Colonic mucosa (tissue), 4 donors: ENCODE data around the gene ORMDL1. TPM values are rescaled to one million over a fixed set of nuclear protein-coding genes. Genes with fewer than 3 reads are reported as not detected.

Source experiments
- DNase-seq: peaks from one replicate; pipeline ENCODE4 v3.0.0-alpha.2; 2020
- H3K27ac ChIP-seq: fragments of 200-600 bp; one replicate; pipeline ENCODE4 v1.8.0; 2021
- H3K27me3 ChIP-seq: fragments of 200-600 bp; one replicate; pipeline ENCODE4 v1.8.0; 2021
- H3K36me3 ChIP-seq: fragments of 200-600 bp; one replicate; pipeline ENCODE4 v1.8.0; 2021
- H3K4me1 ChIP-seq: fragments of 200-600 bp; one replicate; pipeline ENCODE4 v1.8.0; 2021; ENCODE audit warnings: mild to moderate bottlenecking
- H3K4me3 ChIP-seq: fragments of 200-600 bp; one replicate; pipeline ENCODE4 v1.8.0; 2021
- H3K9ac ChIP-seq, 2 donors: one replicate each; pipeline ENCODE4 v1.7.0; 2013; ENCODE audit warnings: control low read depth in 2 of 2, low read depth in 2 of 2, low read length in 2 of 2
- H3K9me3 ChIP-seq: fragments of 200-600 bp; one replicate; pipeline ENCODE4 v1.8.0; 2021
- CTCF ChIP-seq: fragments of 200-600 bp; IDR thresholded peaks from one replicate; pipeline ENCODE4 v1.8.0; 2022; ENCODE audit warnings: antibody characterized with exemption, mild to moderate bottlenecking
- intact Hi-C: fragments of 100-400 bp; cut with DNase I; formaldehyde crosslinking; loops from one replicate; pipeline ENCODE4 v1.14.1; 2022
- total RNA-seq, 2 donors: library from RNA; stranded (reverse); fragmentation: NEBNext Ultra II Directional in 1 of 2; extraction: Animal tissue kit (Norgen Biotek cat#: 25700) in 1 of 2; gene quantifications; one replicate each; pipeline ENCODE4 v1.2.1, GENCODE V29; 2021
- donor health status: healthy.
- donor health status: DM: no; HTN: no; CAD: no.
- donor health status: DM: no; HTN: no; CAD: no.

ORMDL1 gene
- total RNA-seq, 2 donors from 2014 or later, result 28.2 to 32.4 TPM

- no peak for TF ChIP-seq CTCF
- Histone ChIP-seq H3K4me1 (no peaks in the 10 kb centered on the region), H3K4me3 (no peak overlapping the region), H3K9me3 (no peaks in the 10 kb centered on the region), H3K9ac (no peak overlapping the region), H3K27me3 (no peaks in the 10 kb centered on the region), H3K36me3 (no peaks in the 10 kb centered on the region), H3K27ac (no peak overlapping the region)
- no peak for DNase-seq
- intact Hi-C loops, result no loop called here
Observed at GRCh38 chr2:189799531-189799930, 15.4 kb upstream of the ORMDL1 start.

- Histone ChIP-seq H3K27ac (no peak overlapping the region), H3K36me3 (no peaks in the 10 kb centered on the region), H3K9me3 (no peaks in the 10 kb centered on the region), H3K27me3 (no peaks in the 10 kb centered on the region), H3K9ac (no peak overlapping the region), H3K4me3 (no peak overlapping the region), H3K4me1 (no peaks in the 10 kb centered on the region)
- no peak for TF ChIP-seq CTCF
- no peak for DNase-seq
- intact Hi-C loops, result no loop called here
Observed at GRCh38 chr2:189799030-189799331, 14.8 kb upstream of the ORMDL1 start.

- no peak for TF ChIP-seq CTCF
- no peaks in the 10 kb centered on the region for H3K4me1 ChIP-seq
- no peak overlapping the region for H3K27ac ChIP-seq
- no peaks in the 10 kb centered on the region for H3K27me3 ChIP-seq
- intact Hi-C loops, result no loop called here
- no peak overlapping the region for H3K9ac ChIP-seq
- no peak overlapping the region for H3K4me3 ChIP-seq
- H3K9me3 ChIP-seq, result no peaks in the 10 kb centered on the region
- H3K36me3 ChIP-seq, result no peaks in the 10 kb centered on the region
- DNase-seq, result no peak
Observed at GRCh38 chr2:189798312-189799029, 14.3 kb upstream of the ORMDL1 start.

GRCh38 chr2:189797902-189798301, 13.8 kb upstream of the ORMDL1 start:
- no peak for DNase-seq
- H3K9ac ChIP-seq, result no peak overlapping the region
- no peak overlapping the region for H3K4me3 ChIP-seq
- no peaks in the 10 kb centered on the region for H3K4me1 ChIP-seq
- no peak for TF ChIP-seq CTCF
- H3K36me3 ChIP-seq, result no peaks in the 10 kb centered on the region
- no peaks in the 10 kb centered on the region for H3K9me3 ChIP-seq
- no peak overlapping the region for H3K27ac ChIP-seq
- H3K27me3 ChIP-seq, result no peaks in the 10 kb centered on the region
- intact Hi-C loops, result no loop called here

GRCh38 chr2:189794310-189794709, 10.2 kb upstream of the ORMDL1 start:
- H3K4me3 ChIP-seq, result no peak overlapping the region
- no peak for DNase-seq
- intact Hi-C loops, result no loop called here
- no peaks in the 10 kb centered on the region for H3K36me3 ChIP-seq
- no peak for TF ChIP-seq CTCF
- no peaks in the 10 kb centered on the region for H3K9me3 ChIP-seq
- no peak overlapping the region for H3K27ac ChIP-seq
- H3K4me1 ChIP-seq, result no peaks in the 10 kb centered on the region
- no peak overlapping the region for H3K9ac ChIP-seq
- no peaks in the 10 kb centered on the region for H3K27me3 ChIP-seq
